Stimulated activated CD8-positive, alpha-beta memory T cell treated with anti-CD3 and anti-CD28 coated beads, Interleukin-2, amount 100 ng/mL, for 48 hours (primary cell): ENCODE measurements around the gene CNTN4.
"Not testable (repeated sequence)": the region's sequence is repeated elsewhere in the genome, so short reads cannot be mapped to it uniquely, and the experiment has no call there.

Experiments
- DNase-seq, 2 donors: peaks; one replicate each; pipeline ENCODE4 v3.0.0-alpha.2; 2020; ENCODE audit warnings: low read depth in 2 of 2

CNTN4 gene

GRCh38 chr3:2790266-2790815 is 691.7 kb downstream of the CNTN4 start:
- DNase-seq: no peak

- no peak for DNase-seq
These were observed 693.8 kb downstream of the CNTN4 start for GRCh38 chr3:2792432-2792831.

- DNase-seq: no peak
These were observed 695.3 kb downstream of the CNTN4 start for GRCh38 chr3:2793987-2794386.

GRCh38 chr3:2802429-2802828 is 703.8 kb downstream of the CNTN4 start:
- no peak for DNase-seq

- no peak for DNase-seq
These were observed 708.8 kb downstream of the CNTN4 start for GRCh38 chr3:2807514-2807913.

- DNase-seq: no peak
These were observed 712.1 kb downstream of the CNTN4 start for GRCh38 chr3:2810723-2811122.

GRCh38 chr3:2819571-2819970 is 720.9 kb downstream of the CNTN4 start:
- DNase-seq: no peak

- not testable (repeated sequence) for DNase-seq
These were observed 722.3 kb downstream of the CNTN4 start for GRCh38 chr3:2820982-2821381.

- DNase-seq: no peak
These were observed 723.9 kb downstream of the CNTN4 start for GRCh38 chr3:2822611-2823010.

GRCh38 chr3:2823031-2823430 is 724.4 kb downstream of the CNTN4 start:
- DNase-seq: no peak

GRCh38 chr3:2823437-2824211 is 725.0 kb downstream of the CNTN4 start:
- DNase-seq: no peak

GRCh38 chr3:2826036-2826435 is 727.4 kb downstream of the CNTN4 start:
- no peak for DNase-seq

GRCh38 chr3:2826453-2826852 is 727.8 kb downstream of the CNTN4 start:
- no peak for DNase-seq

- DNase-seq: no peak
These were observed 738.6 kb downstream of the CNTN4 start for GRCh38 chr3:2837239-2837638.

GRCh38 chr3:2837910-2838309 is 739.2 kb downstream of the CNTN4 start:
- no peak for DNase-seq

GRCh38 chr3:2838546-2839157 is 740.0 kb downstream of the CNTN4 start:
- DNase-seq: no peak

GRCh38 chr3:2839876-2840275 is 741.2 kb downstream of the CNTN4 start:
- DNase-seq: no peak

GRCh38 chr3:2847062-2847841 is 748.6 kb downstream of the CNTN4 start:
- DNase-seq: no peak

GRCh38 chr3:2849092-2849491 is 750.4 kb downstream of the CNTN4 start:
- no peak for DNase-seq

GRCh38 chr3:2850701-2851100 is 752.0 kb downstream of the CNTN4 start:
- no peak for DNase-seq

- no peak for DNase-seq
These were observed 752.7 kb downstream of the CNTN4 start for GRCh38 chr3:2851361-2851760.

- DNase-seq: no peak
These were observed 753.2 kb downstream of the CNTN4 start for GRCh38 chr3:2851835-2852234.
